ENCODE data around the gene IFI16. TPM values are rescaled to one million over a fixed set of nuclear protein-coding genes. Genes with fewer than 3 reads are reported as not detected.

IFI16 gene
- total and polyA plus RNA-seq, 2 donors (not counting 3 experiments of a cell fraction or from before 2014, with no cell fraction given): 52.8 to 183 TPM

DNA sequence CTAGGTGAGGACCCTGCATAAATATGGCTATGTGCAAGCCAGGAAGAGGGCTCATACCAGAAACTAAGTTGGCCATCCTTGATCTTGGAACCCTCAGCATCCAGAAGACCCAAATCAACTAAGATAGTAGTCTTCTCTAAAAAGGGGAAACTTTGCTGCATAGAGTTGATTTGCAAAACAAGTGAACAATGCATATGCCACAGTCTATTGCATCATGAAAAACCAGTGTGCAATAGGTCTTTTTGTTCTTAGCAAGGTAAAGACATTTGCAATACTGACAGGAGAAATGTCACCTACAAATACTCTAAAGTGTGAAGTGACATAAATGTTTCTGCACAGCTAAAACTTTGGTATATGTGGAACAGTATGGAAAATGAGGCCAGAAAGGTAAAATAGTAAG, 2.0 kb upstream of the IFI16 start:
- ChIA-PET POLR2A (no interaction called here), CTCF (interaction anchor here (3.3 kb wide), 1 partner anchor 9 kb away, joined by 16 read pairs; no protein-coding TSS in a partner anchor)
- intact Hi-C loops (cut with micrococcal nuclease) (no loop called here), dilution Hi-C loops (cut with MboI; ENCODE audit: extremely low pct_ligation_motif_present, low sequenced_read_pairs) (no loop called here)
- no TSS peak for BruUV-seq (replicated peaks)
- H3K9ac ChIP-seq (replicated peaks; ENCODE audit: extremely low read depth, insufficient read depth, low read length): no peak overlapping the region
- H3K9me1 ChIP-seq (replicated peaks; ENCODE audit: control insufficient read depth, extremely low read depth, insufficient read depth, low read length): no peaks in the 10 kb centered on the region
- DNase-seq (ENCODE audit: low read depth, low spot score): no peak
- no peak overlapping the region for H2AFZ ChIP-seq (ENCODE audit: low read depth, low read length)
- H4K20me1 ChIP-seq (replicated peaks; ENCODE audit: control insufficient read depth, extremely low read depth, insufficient read depth, low read length): no peaks in the 10 kb centered on the region
- H3K79me2 ChIP-seq (ENCODE audit: control insufficient read depth, insufficient read depth, low read length): peaks cover 29% of the 10 kb centered on the region
- no peaks in the 10 kb centered on the region for H3K9me3 ChIP-seq (replicated peaks; ENCODE audit: control insufficient read depth, insufficient read depth, low read length)
- H3K4me2 ChIP-seq (ENCODE audit: insufficient read depth, low read length): no peak overlapping the region
- no peak overlapping the region for H3K27ac ChIP-seq (ENCODE audit: insufficient read depth, low read depth, low read length)
- H3K4me1 ChIP-seq (ENCODE audit: control insufficient read depth, extremely low read depth, insufficient read depth, low read length): peaks cover 20% of the 10 kb centered on the region
- H3K27me3 ChIP-seq (ENCODE audit: control insufficient read depth in 2 of 2, insufficient read depth in 2 of 2, low read length in 2 of 2): no peaks in the 10 kb centered on the region
- no peak overlapping the region for H3K4me3 ChIP-seq (replicated peaks in 1 of 3; ENCODE audit: insufficient read depth in 1 of 3, low read depth in 1 of 3, low read length in 3 of 3)
- no peak for FAIRE-seq
- no peaks in the 10 kb centered on the region for H3K36me3 ChIP-seq (ENCODE audit: control insufficient read depth in 2 of 2, extremely low read depth in 1 of 2, insufficient read depth in 2 of 2, low read length in 2 of 2)
- TF ChIP-seq POLR2A (IDR thresholded peaks at IDR 0.05; ENCODE audit: low read depth, low read length) (no peak), MYC (IDR thresholded peaks at IDR 0.05; ENCODE audit: low read depth, low read length) (no peak), EZH2 (IDR thresholded peaks at IDR 0.05; ENCODE audit: borderline replicate concordance, low read depth, low read length, severe bottlenecking) (no peak), POLR2AphosphoS5 (IDR thresholded peaks at IDR 0.05; ENCODE audit: insufficient read depth, low read depth, low read length) (no peak), MAX (IDR thresholded peaks at IDR 0.05; ENCODE audit: insufficient read depth, insufficient read length) (no peak), FOS (IDR thresholded peaks at IDR 0.05; ENCODE audit: borderline replicate concordance, insufficient read depth, low read length) (no peak), JUN (IDR thresholded peaks at IDR 0.05; ENCODE audit: borderline replicate concordance, insufficient read depth, insufficient read length, low read depth) (no peak), CTCF (IDR thresholded peaks at IDR 0.05; ENCODE audit: extremely low read depth in 1 of 2, insufficient read depth in 1 of 2, low read depth in 1 of 2, low read length in 2 of 2) (no peak), GATA2 (IDR thresholded peaks at IDR 0.05; ENCODE audit: insufficient read depth, insufficient read length, low read depth, low read length) (no peak)

Data from endothelial cell of umbilical vein (primary cell).